ENCODE data around the gene IL23R. TPM values are rescaled to one million over a fixed set of nuclear protein-coding genes. Genes with fewer than 3 reads are reported as not detected.
A peak's percentile ranks its signal among the peaks of the same experiment; 100 is the strongest.

The IL23R gene
- total RNA-seq, 4 donors from 2014 or later = under 0.01 to 0.22 TPM; not detected in 2

DNA sequence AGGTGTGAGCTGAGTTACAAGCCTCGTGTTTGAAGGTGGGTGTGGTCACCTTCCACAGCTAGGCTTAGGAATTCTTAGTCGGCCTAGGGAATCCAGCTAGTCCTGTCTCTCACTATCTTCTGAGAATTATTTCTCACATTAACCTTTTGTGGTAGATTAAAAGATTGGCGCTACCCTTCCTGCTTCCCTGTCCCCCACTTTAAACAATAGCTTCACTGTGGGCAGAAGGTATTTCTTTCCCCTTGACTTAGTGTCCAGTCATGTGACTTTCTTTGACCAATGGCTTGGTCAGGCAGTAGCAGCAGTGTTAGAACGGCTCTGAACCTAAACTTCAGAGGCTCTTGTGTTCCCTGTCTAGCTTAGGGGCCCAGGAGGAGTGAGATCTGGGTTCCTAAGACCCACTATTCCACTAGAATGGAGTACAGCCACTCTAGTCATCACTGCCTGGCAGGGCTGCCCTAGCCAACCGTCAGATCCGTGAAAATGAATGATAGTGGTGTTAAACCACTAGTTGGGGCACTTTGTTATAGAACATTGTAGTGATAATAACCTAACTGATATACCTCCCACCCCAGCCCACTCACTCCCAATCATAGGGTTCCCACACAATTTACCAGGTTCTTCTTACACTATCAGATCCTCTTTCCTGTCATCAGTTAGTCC is 17.6 kb upstream of the IL23R start:
- TF ChIP-seq, protein P1, sequence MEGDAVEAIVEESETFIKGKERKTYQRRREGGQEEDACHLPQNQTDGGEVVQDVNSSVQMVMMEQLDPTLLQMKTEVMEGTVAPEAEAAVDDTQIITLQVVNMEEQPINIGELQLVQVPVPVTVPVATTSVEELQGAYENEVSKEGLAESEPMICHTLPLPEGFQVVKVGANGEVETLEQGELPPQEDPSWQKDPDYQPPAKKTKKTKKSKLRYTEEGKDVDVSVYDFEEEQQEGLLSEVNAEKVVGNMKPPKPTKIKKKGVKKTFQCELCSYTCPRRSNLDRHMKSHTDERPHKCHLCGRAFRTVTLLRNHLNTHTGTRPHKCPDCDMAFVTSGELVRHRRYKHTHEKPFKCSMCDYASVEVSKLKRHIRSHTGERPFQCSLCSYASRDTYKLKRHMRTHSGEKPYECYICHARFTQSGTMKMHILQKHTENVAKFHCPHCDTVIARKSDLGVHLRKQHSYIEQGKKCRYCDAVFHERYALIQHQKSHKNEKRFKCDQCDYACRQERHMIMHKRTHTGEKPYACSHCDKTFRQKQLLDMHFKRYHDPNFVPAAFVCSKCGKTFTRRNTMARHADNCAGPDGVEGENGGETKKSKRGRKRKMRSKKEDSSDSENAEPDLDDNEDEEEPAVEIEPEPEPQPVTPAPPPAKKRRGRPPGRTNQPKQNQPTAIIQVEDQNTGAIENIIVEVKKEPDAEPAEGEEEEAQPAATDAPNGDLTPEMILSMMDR (IDR thresholded peaks at IDR 0.05) = no peak
- no peak for TF ChIP-seq POLR2A (IDR thresholded peaks at IDR 0.05)
- intact Hi-C loops (cut with DNase I) = loop anchor here (5.0 kb wide), 1 partner anchor 151 kb away; no protein-coding TSS in a partner anchor
- DNase-seq = no peak
- H3K4me3 ChIP-seq = peak overlapping the region in 1 of 4 donors; percentile 2
- H3K9me3 ChIP-seq = no peaks in the 10 kb centered on the region
- H3K27ac ChIP-seq = no peak overlapping the region
- no peaks in the 10 kb centered on the region for H3K27me3 ChIP-seq
- WGBS, 2 donors = 43 to 63% methylated on average over 5 of the region's 6 CpGs
- H3K4me1 ChIP-seq = peaks cover 0 to 11% (median 4%) of the 10 kb centered on the region in 3 donors
- H3K36me3 ChIP-seq = no peaks in the 10 kb centered on the region

DNA sequence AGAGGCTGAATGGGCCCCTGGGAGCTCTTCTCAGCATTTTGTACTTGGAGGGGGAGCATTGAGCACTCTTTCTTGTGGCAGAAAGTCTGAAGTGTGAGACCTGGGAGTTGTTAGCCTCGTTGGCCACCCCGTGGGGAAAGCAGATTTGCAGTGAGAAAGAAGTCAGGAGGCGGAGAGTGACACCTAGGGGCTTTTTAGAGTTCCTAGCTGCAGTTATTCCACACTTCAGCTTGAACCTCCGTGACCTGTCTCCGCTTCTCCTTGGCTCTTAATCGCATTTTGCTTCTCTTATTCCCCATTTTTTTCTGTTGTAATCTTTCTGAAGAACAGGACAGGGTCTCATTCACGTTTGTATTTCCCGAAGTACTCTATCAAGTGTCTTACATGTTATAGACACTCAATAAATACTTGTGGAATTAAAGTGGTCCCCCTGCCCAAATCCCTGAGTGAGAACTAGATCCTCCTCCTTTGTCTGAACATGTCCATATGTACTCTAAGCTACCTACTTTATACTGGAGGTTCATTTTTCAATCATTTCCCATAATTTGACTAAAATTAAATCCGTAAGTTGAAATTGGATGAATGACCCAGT is 17.0 kb upstream of the IL23R start:
- Histone ChIP-seq H3K9me3 (no peaks in the 10 kb centered on the region), H3K4me1 (peaks cover 0 to 11% (median 4%) of the 10 kb centered on the region in 3 donors), H3K27ac (no peak overlapping the region), H3K36me3 (no peaks in the 10 kb centered on the region), H3K4me3 (peak overlapping the region in 1 of 4 donors; percentile 2), H3K27me3 (peaks cover 0 to 4% (median 0%) of the 10 kb centered on the region in 4 donors)
- peak; percentile 14 for DNase-seq
- intact Hi-C loops (cut with DNase I) = loop anchor here (5.0 kb wide), 1 partner anchor 152 kb away; no protein-coding TSS in a partner anchor
- TF ChIP-seq POLR2A (IDR thresholded peaks at IDR 0.05) = no peak
- TF ChIP-seq, protein P1 (IDR thresholded peaks at IDR 0.05) = peak; percentile 48 to 81 (median 70)
- WGBS, 2 donors = 16 to 18% methylated on average over 9 of the region's 9 CpGs

DNA sequence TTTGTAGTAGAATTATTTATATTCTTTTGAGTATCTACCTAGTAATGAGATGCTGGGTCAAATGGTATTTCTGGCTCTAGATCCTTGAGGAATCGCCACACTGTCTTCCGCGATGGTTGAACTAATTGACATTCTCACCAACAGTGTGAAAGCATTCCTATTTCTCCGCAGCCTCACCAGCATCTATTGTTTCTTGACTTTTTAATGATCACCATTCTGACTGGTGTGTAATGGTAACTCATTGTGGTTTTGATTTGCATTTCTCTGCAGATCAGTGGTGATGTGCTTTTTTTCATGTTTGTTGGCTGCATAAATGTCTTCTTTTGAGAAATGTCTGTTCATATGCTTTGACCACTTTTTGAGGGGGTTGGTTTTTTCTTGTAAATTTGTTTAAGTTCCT is 15.3 kb upstream of the IL23R start:
- peaks cover 0 to 6% (median 0%) of the 10 kb centered on the region in 4 donors for H3K27me3 ChIP-seq
- H3K36me3 ChIP-seq = no peaks in the 10 kb centered on the region
- no peak for TF ChIP-seq POLR2A (IDR thresholded peaks at IDR 0.05)
- TF ChIP-seq, protein P1 (IDR thresholded peaks at IDR 0.05) = no peak
- no peaks in the 10 kb centered on the region for H3K9me3 ChIP-seq
- H3K27ac ChIP-seq = no peak overlapping the region
- peaks cover 0 to 11% (median 4%) of the 10 kb centered on the region in 3 donors for H3K4me1 ChIP-seq
- intact Hi-C loops (cut with DNase I) = no loop called here
- 89% methylated on average over 4 of the region's 4 CpGs for WGBS, 2 donors
- no peak overlapping the region for H3K4me3 ChIP-seq
- no peak for DNase-seq

DNA sequence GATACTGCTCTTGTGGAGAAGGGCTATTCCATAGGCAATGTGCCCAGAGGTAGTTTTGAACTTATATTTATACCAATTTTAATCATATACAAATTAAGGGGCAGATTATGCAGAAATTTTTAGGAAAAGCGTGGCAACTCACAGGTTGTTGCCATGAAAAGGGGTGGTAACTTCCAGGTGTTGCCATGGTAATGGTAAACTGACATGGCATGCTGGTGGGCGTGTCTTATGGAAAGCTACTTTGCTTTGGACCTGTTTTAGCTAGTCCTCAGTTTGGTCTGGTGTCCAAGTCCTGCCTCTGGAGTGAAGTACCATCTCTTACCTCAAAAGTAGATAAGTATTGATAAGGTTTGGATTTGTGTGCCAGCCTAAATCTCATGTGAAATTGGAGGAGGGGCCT is 7.9 kb upstream of the IL23R start:
- TF ChIP-seq, protein P1 (IDR thresholded peaks at IDR 0.05) = no peak
- TF ChIP-seq POLR2A (IDR thresholded peaks at IDR 0.05) = no peak
- H3K4me3 ChIP-seq = no peak overlapping the region
- no peaks in the 10 kb centered on the region for H3K9me3 ChIP-seq
- intact Hi-C loops (cut with DNase I) = no loop called here
- peaks cover 0 to 18% (median 0%) of the 10 kb centered on the region in 4 donors for H3K27me3 ChIP-seq
- H3K4me1 ChIP-seq = no peaks in the 10 kb centered on the region
- DNase-seq = no peak
- 42 to 47% methylated on average over 2 of the region's 2 CpGs for WGBS, 2 donors
- H3K36me3 ChIP-seq = no peaks in the 10 kb centered on the region
- H3K27ac ChIP-seq = no peak overlapping the region

DNA sequence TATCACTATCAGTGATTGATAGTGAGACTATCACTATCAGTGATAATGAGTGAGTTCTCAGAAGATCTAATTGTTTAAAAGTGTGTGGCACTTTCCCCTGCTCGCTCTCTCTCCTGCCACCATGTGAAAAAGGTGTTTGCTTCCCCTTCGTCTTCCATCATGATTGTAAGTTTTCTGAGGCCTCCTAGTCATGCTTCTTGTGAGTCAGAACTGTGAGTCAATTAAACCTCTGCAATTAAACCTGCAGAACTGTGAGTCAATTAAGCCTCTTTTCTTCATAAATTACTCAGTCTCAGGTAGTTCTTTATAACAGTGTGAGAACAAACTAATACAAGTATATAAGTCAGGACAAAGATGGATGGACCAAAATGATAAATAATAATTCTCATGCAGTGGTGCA is 7.0 kb upstream of the IL23R start:
- Histone ChIP-seq H3K4me1 (no peaks in the 10 kb centered on the region), H3K27me3 (peaks cover 0 to 14% (median 0%) of the 10 kb centered on the region in 4 donors), H3K9me3 (no peaks in the 10 kb centered on the region), H3K36me3 (no peaks in the 10 kb centered on the region), H3K4me3 (no peak overlapping the region), H3K27ac (no peak overlapping the region)
- 38 to 40% methylated on average over 2 of the region's 2 CpGs for WGBS, 2 donors
- DNase-seq = no peak
- TF ChIP-seq POLR2A (IDR thresholded peaks at IDR 0.05) = no peak
- TF ChIP-seq, protein P1 (IDR thresholded peaks at IDR 0.05) = no peak
- intact Hi-C loops (cut with DNase I) = no loop called here
